Gastroesophageal sphincter (tissue), 4 donors: ENCODE data around the gene KCNIP4. TPM values are rescaled to one million over a fixed set of nuclear protein-coding genes. Genes with fewer than 3 reads are reported as not detected.

Experiments
- ATAC-seq: fragments of 150-250 bp; one replicate; pipeline ENCODE4 v1.9.1; 2016; ENCODE audit warnings: mild to moderate bottlenecking, moderate library complexity
- H3K27ac ChIP-seq, 4 donors: fragments of 200-600 bp; sonication (generic) in 3 of 4; 1 replicate in 3 of 4; 2 replicates in 1 of 4; pipeline ENCODE4 v1.5.1; 2016 to 2019
- H3K27me3 ChIP-seq: fragments of 200-600 bp; sonication (generic); one replicate; pipeline ENCODE4 v1.5.1; 2019
- H3K36me3 ChIP-seq, 2 donors: fragments of 200-600 bp; sonication (generic); one replicate each; pipeline ENCODE4 v1.5.1; 2019; ENCODE audit warnings: control low read depth in 1 of 2
- H3K4me1 ChIP-seq, 3 donors: fragments of 200-600 bp; sonication (generic); 1 replicate in 2 of 3; 2 replicates in 1 of 3; pipeline ENCODE4 v1.5.1; 2016 to 2019; ENCODE audit warnings: control low read depth in 2 of 3
- H3K4me3 ChIP-seq, 2 donors: fragments of 200-600 bp; sonication (generic); one replicate each; pipeline ENCODE4 v1.5.1; 2019; ENCODE audit warnings: mild to moderate bottlenecking in 1 of 2, moderate library complexity in 1 of 2
- H3K9me3 ChIP-seq, 3 donors: fragments of 200-600 bp; sonication (generic); one replicate each; pipeline ENCODE4 v1.5.1; 2017 to 2019; ENCODE audit warnings: control low read depth in 2 of 3
- CTCF ChIP-seq, 4 experiments: fragments of 200-600 bp in 2 of 4; fragments of 450-650 bp in 2 of 4; sonication (generic) in 1 of 4; IDR thresholded peaks; one replicate each; pipeline ENCODE4 v1.5.1; 2017 to 2019; ENCODE audit warnings: antibody characterized with exemption in 4 of 4, mild to moderate bottlenecking in 2 of 4, moderate library complexity in 2 of 4
- EP300 ChIP-seq: sonication (generic); formaldehyde crosslinking; IDR thresholded peaks from one replicate; pipeline ENCODE4 v1.6.1; 2017; ENCODE audit warnings: antibody characterized with exemption, mild to moderate bottlenecking
- POLR2A ChIP-seq, 2 donors: fragments of 450-650 bp; IDR thresholded peaks; one replicate each; pipeline ENCODE4 v1.6.1; 2017; ENCODE audit warnings: antibody characterized with exemption in 2 of 2, mild to moderate bottlenecking in 2 of 2, moderate library complexity in 1 of 2
- POLR2AphosphoS5 ChIP-seq: sonication (generic); formaldehyde crosslinking; IDR thresholded peaks from one replicate; pipeline ENCODE4 v1.6.1; 2017; ENCODE audit warnings: antibody characterized with exemption
- WGBS, 2 donors: methylation state at CpG; one replicate each; pipeline ENCODE4 v1.1.5; 2018; ENCODE audit warnings: low coverage in 1 of 2; 5-methylcytosine and 5-hydroxymethylcytosine counted together
- total RNA-seq, 4 donors: library from RNA; depleted of rRNA; stranded (reverse); fragments of >200 nt; gene quantifications; one replicate each; pipeline ENCODE4 v1.1.0, GENCODE V29; 2016

KCNIP4 gene
- total RNA-seq, 4 donors from 2014 or later, result 0.23 to 0.59 (median 0.54) TPM; not detected in 1

GRCh38 chr4:21849077-21849476 lies 99.5 kb downstream of the KCNIP4 start:
- Histone ChIP-seq H3K4me1 (no peaks in the 10 kb centered on the region), H3K9me3 (no peaks in the 10 kb centered on the region), H3K36me3 (no peaks in the 10 kb centered on the region), H3K27ac (no peak overlapping the region), H3K27me3 (no peaks in the 10 kb centered on the region), H3K4me3 (no peak overlapping the region)
- TF ChIP-seq POLR2AphosphoS5 (no peak), CTCF (IDR thresholded peaks at IDR 0.05) (no peak), POLR2A (IDR thresholded peaks at IDR 0.05) (no peak), EP300 (no peak)
- ATAC-seq, result no peak
- 87 to 88% methylated on average over 2 to 3 of the region's 3 CpGs for WGBS, 2 donors

- 33 to 57% methylated on average over 2 of the region's 2 CpGs for WGBS, 2 donors
- TF ChIP-seq POLR2A (IDR thresholded peaks at IDR 0.05) (no peak), EP300 (no peak), POLR2AphosphoS5 (no peak), CTCF (IDR thresholded peaks at IDR 0.05) (no peak)
- no peak overlapping the region for H3K27ac ChIP-seq
- H3K4me3 ChIP-seq, result no peak overlapping the region
- ATAC-seq, result no peak
- H3K36me3 ChIP-seq, result no peaks in the 10 kb centered on the region
- H3K4me1 ChIP-seq, result no peaks in the 10 kb centered on the region
- no peaks in the 10 kb centered on the region for H3K27me3 ChIP-seq
- no peaks in the 10 kb centered on the region for H3K9me3 ChIP-seq
Observed at GRCh38 chr4:21848021-21848420, 100.6 kb downstream of the KCNIP4 start.

- 54 to 79% methylated on average over 4 of the region's 4 CpGs for WGBS, 2 donors
Observed at GRCh38 chr4:21845663-21846062, 102.9 kb downstream of the KCNIP4 start.

GRCh38 chr4:21835712-21836111 lies 112.9 kb downstream of the KCNIP4 start:
- Histone ChIP-seq H3K27me3 (no peaks in the 10 kb centered on the region), H3K36me3 (no peaks in the 10 kb centered on the region), H3K9me3 (no peaks in the 10 kb centered on the region), H3K4me1 (no peaks in the 10 kb centered on the region), H3K4me3 (no peak overlapping the region), H3K27ac (no peak overlapping the region)
- ATAC-seq, result no peak
- TF ChIP-seq EP300, result no peak
- no peak for TF ChIP-seq POLR2A (IDR thresholded peaks at IDR 0.05)
- no peak for TF ChIP-seq CTCF (IDR thresholded peaks at IDR 0.05)
- no peak for TF ChIP-seq POLR2AphosphoS5

More at GRCh38 chr4:21845663-21846062, 102.9 kb downstream of the KCNIP4 start:
- Histone ChIP-seq H3K27me3 (no peaks in the 10 kb centered on the region), H3K27ac (no peak overlapping the region), H3K4me1 (no peaks in the 10 kb centered on the region), H3K9me3 (no peaks in the 10 kb centered on the region), H3K36me3 (no peaks in the 10 kb centered on the region), H3K4me3 (no peak overlapping the region)
- ATAC-seq, result no peak
- no peak for TF ChIP-seq EP300
- TF ChIP-seq CTCF (IDR thresholded peaks at IDR 0.05), result no peak
- no peak for TF ChIP-seq POLR2AphosphoS5
- TF ChIP-seq POLR2A (IDR thresholded peaks at IDR 0.05), result no peak

- H3K27ac ChIP-seq, result no peak overlapping the region
- no peaks in the 10 kb centered on the region for H3K9me3 ChIP-seq
- WGBS, 2 donors, result 73 to 80% methylated on average over 3 to 5 of the region's 5 CpGs
- no peaks in the 10 kb centered on the region for H3K4me1 ChIP-seq
- no peaks in the 10 kb centered on the region for H3K27me3 ChIP-seq
- H3K4me3 ChIP-seq, result no peak overlapping the region
- no peaks in the 10 kb centered on the region for H3K36me3 ChIP-seq
- no peak for TF ChIP-seq CTCF (IDR thresholded peaks at IDR 0.05)
- TF ChIP-seq POLR2AphosphoS5, result no peak
- no peak for TF ChIP-seq POLR2A (IDR thresholded peaks at IDR 0.05)
- no peak for TF ChIP-seq EP300
- ATAC-seq, result no peak
Observed at GRCh38 chr4:21830272-21830671, 118.3 kb downstream of the KCNIP4 start.
